ENCODE measurements around the gene PCAT6.
"Not testable (repeated sequence)": the region's sequence is repeated elsewhere in the genome, so short reads cannot be mapped to it uniquely, and the experiment has no call there.

PCAT6 gene

DNA sequence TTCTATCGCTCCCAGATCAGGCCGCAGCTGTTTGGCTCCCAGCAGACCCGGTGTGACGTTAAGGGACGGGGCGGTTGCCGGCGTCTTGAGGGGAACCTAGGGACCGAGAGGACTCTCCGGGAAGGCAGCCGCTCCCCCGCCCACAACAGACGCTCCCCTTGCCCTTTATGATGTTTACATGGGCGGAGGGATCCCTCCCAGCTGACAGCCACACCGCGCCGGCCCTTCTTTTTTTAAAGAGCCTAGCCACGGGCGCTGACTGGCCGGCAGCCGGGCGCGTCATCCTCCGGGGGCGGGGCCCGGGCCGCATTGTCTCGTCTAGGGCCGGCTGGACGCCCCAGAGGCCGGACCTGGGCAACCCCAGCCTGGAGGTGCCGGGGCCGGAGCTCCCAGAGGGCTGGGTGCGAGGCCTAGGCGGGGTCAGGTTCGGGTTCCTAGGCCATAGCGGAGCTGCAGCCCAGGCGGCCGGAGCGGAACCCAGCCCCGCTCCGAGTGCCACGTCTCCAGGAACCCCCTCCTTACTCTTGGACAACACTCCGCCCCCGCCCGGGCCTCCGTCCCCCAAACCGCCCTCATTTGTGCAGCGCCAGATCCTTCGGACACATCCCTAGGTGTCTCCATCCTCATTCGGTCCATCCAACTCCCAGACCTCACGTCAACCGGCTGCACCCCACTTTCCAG is at the start of gene PCAT6:
Gene PCAT6 (plus strand): TSS at position 340 of the 681 bp plus-strand sequence.
- DNase-seq: peak; percentile 77

DNA sequence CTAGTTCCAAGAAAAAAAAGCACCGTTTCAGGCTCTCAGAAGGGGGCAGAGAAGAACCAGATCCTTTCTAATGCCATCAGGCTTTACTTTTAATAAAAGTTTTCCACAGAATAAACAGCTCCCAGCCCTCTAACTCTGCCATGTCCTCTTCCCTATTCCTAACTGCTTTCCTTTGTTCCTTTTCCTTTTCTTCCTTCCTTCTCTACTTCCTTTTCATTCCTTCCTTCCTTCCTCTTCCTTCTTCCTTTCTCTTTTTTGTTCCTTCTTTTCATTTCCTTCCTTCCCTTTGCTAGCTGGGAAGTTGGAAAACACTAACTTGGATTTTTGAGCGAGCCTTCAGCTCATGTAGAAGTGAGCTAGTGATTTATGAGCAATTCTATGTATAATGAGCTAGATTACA is 48.7 kb upstream of the PCAT6 start:
- DNase-seq: no peak

DNA sequence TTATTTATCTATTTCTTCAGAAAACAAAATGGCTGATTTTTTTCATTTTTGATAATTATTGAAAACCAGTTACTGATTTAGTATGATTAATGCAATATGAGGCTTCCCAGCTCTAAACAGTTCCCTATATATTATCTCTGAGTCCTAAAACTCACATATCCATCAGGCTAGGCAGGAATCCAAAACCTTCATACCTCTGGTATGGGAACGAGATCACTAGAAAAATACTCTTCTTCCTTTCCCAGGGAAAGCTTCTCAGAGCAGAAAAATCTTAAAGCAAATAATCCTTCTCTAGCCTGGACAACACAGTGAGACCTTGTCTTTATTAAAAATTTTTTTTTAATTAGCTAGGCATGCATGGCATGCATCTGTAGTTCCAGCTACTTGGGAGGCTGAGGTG is 45.0 kb upstream of the PCAT6 start:
- DNase-seq: no peak

DNA sequence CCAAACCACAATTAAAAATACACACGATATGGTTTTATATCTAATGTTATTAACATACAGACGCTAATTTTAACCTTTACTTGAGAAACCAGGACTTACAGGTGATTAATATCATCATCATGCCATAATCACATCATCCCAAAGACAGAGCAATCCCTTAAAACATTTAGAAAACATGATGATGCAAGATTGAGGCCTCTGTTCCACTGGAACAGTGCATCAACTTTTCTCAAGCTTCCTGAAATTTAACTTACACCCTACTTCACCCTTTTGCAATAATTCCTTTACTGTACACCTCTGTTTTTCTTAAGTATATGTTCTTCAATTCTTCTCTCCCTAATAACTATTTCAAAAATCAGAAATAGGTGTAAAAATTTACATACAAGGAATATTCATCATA is 40.6 kb upstream of the PCAT6 start:
- no peak for DNase-seq

DNA sequence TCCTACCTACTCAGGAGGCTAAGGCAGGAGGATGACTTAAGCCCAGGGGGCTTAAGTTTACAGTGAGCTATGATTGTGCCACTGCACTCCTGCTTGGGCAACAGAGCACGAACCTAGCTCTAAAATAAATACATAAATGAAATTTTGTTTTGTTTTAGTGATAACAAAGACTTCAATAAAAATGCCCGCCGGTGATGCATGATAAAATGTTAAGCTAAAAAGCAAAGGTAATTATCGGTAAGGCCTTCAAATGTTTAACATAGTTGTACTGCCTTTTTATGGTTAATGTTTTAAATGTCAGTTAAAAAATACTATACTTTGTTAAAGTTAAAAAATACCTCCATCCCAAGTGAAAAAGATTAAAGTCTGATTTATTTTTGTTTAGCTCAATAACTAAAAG is 29.6 kb upstream of the PCAT6 start:
- DNase-seq: no peak

DNA sequence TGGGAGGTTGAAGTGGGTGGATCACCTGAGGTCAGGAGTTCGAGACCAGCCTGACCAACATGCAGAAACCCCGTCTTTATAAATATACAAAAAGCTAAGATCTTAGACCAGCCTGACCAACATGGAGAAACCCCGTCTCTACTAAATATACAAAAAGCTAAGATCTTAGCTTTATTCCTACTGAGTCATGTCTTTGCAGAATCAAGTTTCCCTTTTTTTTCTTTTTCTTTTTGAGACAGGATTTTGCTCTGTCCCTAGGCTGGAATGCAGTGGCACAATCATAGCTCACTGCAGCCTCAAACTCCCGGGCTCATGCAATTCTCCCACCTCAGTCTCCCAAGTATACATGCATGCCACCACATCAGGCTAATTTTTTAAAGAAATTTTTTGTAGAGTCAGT is 23.9 kb upstream of the PCAT6 start:
- DNase-seq: no peak

DNA sequence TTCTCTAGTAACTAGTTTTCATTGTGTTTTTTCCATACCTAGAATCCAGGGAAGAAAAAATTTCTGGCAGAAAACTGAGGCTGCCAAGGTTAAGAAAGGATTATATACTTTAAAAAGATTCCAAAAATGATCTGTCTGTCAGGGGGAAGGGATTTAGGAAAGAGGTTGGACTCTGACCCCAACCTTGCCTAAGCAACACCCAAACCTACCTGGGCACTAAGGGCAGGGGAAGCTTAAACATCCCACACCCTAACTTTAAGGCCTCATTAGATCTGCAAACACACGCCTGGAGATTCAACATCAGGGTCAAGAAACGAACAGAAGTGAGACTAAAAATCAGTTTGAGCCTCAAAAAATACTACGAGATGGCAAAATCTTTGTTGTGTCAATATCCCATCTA is 22.0 kb upstream of the PCAT6 start:
- DNase-seq: no peak

DNA sequence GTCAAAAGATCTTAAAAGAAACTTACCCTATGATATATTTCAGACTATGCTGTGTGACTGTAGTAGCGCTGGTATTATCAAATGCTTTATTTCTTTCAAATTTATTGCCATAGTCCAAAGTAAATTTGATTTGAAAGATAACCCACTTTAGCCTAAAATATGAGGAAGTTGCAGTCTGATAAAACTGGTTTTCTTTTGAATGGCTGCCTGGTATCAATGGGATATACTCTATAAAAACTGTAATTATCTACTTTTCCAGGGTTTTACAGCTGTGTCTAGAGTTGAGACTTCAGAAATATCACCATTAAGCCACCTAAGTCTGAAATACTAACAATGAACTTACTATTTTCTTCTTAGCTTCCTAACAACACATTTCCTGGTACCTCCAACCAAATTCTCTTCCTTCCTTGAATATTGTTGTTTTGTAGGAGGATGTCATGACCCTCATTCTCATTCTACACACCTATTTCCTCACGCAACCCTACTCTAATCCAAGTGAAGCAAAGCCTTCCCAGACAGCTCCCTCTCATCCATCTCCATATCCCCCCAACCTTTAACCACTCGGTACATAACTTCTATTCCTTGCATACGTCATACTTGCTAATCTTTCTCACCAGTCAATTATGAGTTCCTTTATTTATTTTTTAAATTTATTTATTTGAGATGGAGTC is 19.5 kb upstream of the PCAT6 start:
- DNase-seq: no peak

DNA sequence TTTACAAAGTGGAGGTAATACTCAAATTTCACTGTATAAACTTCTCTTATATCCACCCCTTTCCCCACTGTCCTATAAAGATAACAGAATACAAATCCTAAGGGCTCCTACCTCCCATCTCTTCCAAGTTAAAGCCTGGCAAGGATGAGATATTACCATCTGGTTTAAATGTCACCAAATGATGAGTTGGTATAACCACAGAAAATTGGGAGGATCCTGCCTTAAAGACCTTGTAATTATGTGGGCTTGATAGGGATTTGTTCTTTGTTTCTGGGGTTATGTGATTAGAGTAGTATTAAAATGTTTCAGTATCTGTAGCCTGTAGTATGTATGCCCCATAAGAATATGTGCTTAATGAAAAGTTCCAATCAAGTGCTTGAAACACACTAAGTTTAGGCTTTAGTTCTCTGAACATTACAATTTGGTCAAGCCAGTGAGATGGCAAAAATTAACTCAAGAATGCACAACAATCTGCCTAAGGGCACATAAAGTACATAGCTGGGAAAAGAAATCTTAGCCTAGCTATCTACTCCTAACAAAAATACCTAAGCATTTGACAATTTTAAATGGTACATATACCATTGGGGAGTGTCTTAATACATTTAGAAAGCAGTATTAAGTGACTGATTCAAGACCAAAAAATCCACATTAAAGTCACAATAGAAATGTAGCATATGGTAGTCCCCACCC is 16.6 kb upstream of the PCAT6 start:
- no peak for DNase-seq

DNA sequence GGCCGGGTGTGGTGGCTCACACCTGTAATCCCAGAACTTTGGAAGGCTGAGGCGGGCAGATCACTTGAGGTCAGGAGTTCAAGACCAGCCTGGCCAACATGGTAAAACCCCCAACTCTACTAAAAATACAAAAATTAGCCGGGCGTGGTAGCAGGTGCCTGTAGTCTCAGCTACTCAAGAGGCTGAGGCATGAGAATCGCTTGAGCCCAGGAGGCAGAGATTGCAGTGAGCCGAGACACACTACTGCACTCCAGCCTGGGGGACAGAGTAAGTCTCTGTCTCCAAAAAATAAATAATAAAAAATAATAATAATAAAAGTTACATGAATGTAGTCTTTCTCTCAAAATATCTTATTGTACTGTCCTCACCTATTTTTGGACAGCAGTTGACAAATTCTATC is 15.8 kb upstream of the PCAT6 start:
- not testable (repeated sequence) for DNase-seq

DNA sequence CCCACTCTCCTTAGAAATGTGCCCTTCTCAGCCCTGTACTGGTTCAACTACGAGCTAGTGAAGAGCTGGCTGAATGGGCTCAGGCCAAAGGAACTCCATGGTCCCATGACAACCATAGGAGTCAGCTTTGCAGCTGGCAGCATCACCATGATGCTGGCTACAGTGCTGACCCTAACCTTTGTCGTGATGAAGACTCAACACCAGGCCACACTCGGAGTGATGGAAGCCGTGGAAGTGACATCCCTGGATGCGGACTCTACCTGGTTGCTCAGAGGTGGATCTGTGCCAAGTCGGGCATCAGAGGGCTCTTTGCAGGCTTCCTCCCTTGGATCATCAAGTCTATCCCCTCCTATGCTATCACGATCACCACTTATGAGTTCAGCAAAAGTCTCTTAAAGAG is 14.1 kb upstream of the PCAT6 start:
- DNase-seq: no peak

DNA sequence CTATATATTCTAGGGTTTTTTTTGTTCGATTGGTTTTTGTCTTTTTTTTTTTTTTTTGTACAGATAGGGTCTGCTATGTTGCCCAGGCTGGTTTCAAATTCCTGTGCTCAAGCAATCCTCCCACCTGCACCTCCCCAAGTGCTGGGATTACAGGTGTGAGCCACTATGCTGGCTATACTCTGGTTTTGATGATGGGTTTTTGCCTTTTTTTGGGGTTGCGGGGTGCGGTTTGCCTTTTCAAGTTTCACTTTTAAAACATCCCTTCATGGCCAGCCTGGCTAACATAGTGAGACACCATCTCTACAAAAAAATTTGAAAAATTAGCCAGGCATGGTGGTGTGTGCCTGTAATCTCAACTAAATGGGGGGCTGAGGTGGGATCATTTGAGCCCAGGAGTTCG is 12.5 kb upstream of the PCAT6 start:
- DNase-seq: no peak

DNA sequence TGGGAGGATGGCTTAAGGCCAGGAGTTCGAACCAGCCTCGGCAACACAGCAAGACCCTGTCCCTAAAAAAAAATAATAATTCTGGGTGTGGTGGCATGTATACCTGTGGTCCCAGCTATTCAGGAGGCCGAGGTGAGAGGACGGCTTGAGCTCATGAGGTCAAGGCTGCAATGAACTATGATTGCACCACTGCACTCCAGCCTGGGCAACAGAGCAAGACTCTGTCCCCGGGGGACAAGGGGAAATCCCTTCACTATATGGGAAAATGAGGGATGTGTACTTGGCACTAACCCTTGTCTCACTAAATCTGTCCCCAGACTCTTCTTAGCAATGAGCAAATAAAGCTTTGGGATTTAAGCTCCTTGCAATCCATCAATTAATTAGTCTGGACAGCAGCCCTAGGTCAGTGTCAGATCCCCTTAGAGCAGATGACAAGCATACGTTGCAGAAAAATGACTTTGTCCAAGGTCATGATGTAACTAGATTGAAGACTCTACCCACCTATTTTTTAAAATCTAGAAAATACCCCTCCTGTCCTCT is 11.9 kb upstream of the PCAT6 start:
- no peak for DNase-seq

DNA sequence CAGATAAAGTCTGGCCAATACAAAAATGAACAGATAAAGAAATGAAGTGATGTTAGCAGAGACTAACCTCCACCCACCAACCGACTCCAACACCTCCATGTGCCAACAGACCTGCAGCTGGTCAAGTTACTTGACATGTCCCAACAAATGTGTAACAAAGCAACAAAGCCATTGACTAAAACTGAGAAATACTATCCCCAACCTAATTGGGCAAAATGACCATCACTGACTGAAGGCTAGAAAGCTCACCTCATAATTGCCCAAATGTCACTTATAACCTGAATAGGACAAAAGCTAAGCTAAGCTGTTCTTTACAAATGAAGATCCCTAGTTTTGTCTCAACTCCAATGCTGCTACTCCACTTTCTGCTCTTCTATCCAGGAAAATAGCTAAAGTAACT is 10.0 kb upstream of the PCAT6 start:
- no peak for DNase-seq

DNA sequence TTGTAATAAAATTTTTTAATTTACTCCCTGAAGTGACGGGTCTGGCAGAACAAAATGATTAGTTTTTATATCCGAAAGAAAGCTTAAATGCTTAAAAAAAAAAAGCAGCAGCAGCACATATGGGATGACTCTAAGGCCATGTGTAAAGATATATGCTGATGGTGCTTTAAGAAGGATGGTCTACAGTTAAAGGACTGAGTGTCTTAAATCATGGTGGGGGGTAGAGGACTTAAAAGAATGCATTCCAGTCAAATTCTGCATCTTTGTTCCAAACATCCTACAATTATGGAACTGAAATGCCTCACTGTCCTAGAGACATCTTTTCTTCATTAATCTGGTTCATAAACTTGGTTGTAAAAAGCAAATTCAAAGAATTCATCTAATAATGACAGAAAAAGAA is 9.6 kb upstream of the PCAT6 start:
- no peak for DNase-seq

DNA sequence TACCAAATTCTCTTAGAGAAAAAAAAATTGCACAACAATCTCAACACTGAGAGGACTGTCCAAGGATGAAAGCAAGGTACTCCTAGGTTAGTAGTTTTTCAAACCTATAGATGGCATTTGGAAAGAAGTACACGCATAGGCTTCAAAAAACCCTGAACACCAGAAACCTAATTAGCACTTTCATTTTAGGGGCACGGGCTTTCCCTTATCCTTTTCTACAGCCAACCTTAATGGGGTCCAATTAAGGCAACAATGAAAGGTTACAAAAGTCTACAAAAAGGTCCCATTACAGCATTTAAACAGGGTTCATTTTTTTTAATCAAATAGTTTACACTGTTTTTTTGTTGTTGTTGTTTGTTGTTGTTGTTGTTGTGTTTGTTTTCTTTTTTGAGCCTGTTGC is 8.7 kb upstream of the PCAT6 start:
- DNase-seq: no peak

DNA sequence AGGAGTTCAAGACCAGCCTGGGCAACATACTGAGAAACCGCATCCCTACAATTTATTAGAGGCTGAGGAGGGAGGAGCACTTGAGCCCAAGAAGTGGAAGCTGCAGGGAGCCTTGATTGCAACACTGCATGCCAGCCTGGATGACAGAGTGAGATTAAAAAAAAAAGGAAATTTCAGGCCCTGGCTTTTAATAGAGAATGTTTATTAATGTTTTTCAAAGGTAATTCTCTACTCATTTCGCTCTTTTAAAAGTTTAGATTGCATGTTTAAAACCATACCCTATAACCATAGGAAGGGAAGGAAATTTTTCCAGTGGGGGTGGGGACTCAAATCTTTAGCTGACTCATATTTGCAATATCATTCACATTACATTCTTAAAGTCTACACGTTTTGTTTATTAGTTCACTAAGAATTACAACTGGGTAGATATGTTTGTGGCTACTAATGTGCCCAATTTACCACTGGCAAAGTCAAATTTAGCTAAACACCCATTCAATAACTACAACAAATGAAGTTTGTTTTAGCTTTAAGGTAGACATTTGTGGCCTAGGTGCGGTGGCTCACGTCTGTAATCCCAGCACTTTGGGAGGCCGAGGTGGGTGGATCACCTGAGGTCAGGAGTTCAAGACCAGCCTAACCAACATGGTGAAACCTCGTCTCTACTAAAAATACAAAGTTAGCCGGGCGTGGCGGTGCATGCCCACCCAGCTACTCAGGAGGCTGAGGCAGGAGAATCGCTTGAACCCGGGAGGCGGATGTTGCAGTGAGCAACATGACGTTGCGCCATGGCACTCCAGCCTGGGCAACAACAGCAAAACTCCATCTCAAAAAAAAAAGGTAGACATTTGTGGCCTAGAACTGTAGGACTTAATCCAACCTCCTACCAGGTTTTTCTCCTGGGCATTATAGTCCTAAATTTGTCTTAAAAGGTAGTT is 7.5 kb upstream of the PCAT6 start:
- no peak for DNase-seq

DNA sequence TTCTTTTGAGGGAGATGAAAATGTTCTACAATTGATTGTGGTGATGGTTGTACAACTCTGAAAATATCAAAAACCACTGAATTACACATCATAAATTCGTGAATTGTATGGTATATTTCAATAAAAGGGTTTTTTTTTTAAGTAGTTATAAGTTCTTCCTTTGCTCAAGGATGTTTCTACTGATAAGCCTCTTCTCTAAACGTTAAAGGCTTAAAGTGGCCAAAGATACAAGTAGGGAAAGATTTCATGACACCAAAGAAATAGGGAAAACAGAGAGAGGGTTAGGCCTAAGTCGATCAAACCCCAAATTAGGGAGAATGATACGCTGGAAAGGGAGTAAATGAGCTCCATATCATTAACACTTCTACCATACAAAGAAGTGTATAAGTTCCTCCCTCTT is 6.6 kb upstream of the PCAT6 start:
- no peak for DNase-seq

DNA sequence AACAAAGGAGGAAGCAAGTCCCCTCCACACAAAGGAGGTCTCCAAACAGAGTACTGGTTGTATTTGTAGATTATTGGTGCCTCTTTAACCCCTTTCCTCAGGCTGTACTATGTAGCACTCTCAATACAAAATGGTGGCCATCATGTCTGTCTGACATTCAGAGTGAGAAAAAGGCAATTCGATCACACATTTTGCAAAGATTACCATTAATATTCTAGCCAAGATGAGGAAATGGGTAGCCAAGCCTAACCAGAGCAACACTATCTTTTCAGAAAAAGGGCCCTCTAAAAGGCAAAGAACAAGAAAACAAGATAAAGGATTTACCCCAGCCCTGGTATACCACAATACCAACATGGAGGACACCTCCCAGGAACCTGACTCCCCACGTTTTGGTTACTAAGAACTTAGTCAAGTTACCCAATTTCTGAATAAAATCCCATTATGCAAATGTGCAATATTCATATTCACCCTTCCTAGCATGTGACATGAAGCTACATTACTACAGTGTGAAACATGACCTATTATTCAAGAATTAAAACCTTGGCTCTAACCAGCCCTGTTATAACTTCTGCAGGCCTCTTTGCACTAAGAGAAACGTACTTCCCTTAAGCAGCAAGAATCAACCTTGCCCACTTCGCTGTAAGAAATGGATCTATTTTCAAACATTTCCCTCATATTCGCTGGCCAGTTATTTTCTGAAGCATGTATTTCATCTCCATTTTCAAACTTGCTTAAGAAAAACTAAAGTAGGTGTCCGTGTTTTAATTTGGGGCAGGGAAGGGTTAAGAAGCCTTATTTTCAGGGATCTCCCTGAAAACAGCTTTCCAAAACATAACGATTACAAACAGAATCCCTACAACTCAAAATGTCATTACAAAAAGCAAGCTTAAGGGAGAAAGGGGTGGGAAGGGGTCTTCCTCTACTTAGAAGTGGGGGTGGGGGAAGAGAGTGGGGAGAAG is 4.6 kb upstream of the PCAT6 start:
- DNase-seq: no peak

DNA sequence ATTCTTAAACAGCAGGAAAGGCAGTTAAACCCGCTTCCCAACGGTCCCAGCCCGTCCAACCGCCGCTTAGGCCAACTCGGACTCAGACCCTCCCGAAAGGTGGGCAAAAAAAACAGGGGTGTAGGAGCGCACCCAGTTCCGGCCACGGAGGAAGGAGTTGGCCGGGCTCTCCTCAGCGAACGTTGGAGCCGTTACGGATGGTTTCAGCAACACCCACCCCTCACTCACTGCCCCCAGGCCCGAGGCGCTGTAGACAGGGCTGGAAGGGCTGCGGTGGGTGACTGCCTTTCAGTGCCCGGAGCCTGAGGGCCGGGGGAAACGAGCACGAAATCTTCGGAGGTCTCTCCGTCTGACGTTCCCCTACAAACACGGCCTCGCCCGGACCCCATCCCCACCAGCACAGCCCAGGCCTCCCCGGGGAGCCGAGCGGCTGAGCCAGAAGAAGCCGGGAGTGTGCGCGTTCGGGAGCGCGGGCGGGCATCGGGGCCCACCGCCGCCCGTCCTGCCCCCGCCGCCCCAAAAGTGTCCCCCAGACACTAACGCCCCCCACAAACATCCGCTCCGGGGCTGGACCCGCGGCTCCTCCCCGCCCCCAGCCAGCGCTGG is 3.8 kb upstream of the PCAT6 start:
- DNase-seq: no peak

DNA sequence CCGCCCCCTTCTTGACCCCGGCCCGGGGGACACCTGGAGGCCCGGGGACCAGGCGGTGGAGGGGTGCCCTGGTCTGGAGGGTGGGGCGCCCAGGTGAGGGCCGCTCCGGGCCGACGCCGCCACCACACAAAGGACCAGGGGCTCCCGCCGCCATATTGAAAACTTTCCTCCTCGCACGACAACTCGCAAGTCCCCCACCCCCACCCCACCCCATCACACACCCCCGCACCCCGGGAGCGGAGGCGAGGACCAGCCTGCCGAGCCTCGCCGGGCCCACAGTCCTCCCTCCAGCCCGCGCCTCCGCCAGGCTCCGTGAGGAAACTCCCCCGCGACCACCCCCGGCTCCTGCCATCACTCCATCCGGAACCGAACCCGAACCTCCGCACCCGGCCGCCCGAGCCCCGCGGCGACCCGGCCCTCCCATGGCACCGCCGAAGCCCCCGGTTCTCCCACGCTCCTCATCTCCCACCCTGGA is 3.3 kb upstream of the PCAT6 start:
- DNase-seq: no peak

Measured in NCI-H1694 treated with DMSO at 0.1 percent for 48 hours (cell line).